Activated T-helper 1 cell treated with anti-CD3 and anti-CD28 coated beads, Interleukin-12 subunit alpha, Interleukin-12 subunit beta, Interleukin-2, Interleukin-4 antibody, amounts not matched to agents 30 ng/mL and 10 ng/mL and 1 ng/mL, durations not matched to agents 14 hours and 24 hours and 36 hours (primary cell): Measurements from ENCODE around the gene TNFRSF25. TPM values are rescaled to one million over a fixed set of nuclear protein-coding genes. Genes with fewer than 3 reads are reported as not detected.

ENCODE experiments used
- DNase-seq: peaks from one replicate; pipeline ENCODE4 v3.0.0; 2021; ENCODE audit warnings: low spot score
- H3K27ac Mint-ChIP-seq: one replicate; pipeline ENCODE4 v1.8.0; 2021; ENCODE audit warnings: mild to moderate bottlenecking, mixed read lengths
- H3K27me3 Mint-ChIP-seq: one replicate; pipeline ENCODE4 v1.8.0; 2022; ENCODE audit warnings: mild to moderate bottlenecking, moderate library complexity, mixed read lengths; ENCODE audit not compliant: insufficient read depth
- H3K36me3 Mint-ChIP-seq: one replicate; pipeline ENCODE4 v1.8.0; 2021; ENCODE audit warnings: low read depth, mixed read lengths
- H3K4me1 Mint-ChIP-seq: one replicate; pipeline ENCODE4 v1.8.0; 2021; ENCODE audit warnings: low read depth, mixed read lengths
- H3K4me3 Mint-ChIP-seq: one replicate; pipeline ENCODE4 v1.8.0; 2021; ENCODE audit warnings: mild to moderate bottlenecking, moderate library complexity, mixed read lengths
- H3K9me3 Mint-ChIP-seq: one replicate; pipeline ENCODE4 v1.8.0; 2021; ENCODE audit warnings: mixed read lengths
- intact Hi-C: fragments of 100-400 bp; cut with micrococcal nuclease; formaldehyde crosslinking; loops from one replicate; pipeline ENCODE4 v1.15.1; 2024
- total RNA-seq: library from RNA; stranded (reverse); gene quantifications from 2 replicates; pipeline ENCODE4 v1.2.3, GENCODE V29; 2022

Gene TNFRSF25
- total RNA-seq, 1 donor from 2014 or later = 151 TPM

DNA sequence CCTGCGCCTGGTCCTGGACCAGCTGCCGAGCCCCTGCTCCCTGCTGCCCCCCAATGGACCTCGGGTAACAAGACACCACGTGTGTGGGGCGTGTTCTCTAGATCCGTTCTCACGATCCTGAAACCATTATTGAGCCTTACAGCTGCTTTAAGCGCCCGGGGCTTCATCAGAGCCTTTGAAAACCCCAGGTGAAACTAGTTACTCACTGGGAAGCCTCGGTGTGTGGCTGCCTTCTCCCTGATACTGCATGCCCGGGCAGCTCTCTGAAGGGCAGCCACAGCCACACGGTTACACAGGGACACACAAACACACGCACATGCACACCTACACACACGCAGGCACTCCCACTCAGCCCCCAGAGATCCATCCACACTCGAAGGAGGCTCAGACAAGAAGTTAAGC lies 51.5 kb downstream of the TNFRSF25 start:
- Mint-ChIP-seq H3K27ac (no peak overlapping the region), H3K27me3 (peaks cover 43% of the 10 kb centered on the region), H3K4me3 (peak overlapping the region; percentile 32), H3K36me3 (no peaks in the 10 kb centered on the region), H3K9me3 (no peaks in the 10 kb centered on the region), H3K4me1 (peaks cover 8% of the 10 kb centered on the region)
- DNase-seq = no peak
- intact Hi-C loops = no loop called here

DNA sequence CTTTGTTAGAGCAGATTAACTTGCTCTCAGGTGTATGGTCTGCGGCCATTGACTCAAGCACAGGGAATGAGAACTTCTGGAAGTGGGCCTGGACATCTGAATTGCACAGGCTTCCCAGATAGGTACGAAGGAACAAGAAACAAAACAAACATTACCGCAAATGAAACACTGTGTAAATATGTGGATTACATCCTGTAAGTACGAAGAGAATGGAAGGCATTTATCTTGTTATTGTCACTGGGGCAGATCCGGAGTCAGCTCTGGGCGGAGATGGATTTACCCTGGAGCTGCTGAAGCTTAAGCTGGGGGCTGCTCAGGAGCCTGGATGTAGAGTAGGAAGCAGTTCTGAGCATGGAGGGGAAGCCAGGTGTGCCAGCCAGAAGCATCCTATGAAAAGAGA lies 53.1 kb downstream of the TNFRSF25 start:
- H3K4me3 Mint-ChIP-seq = no peak overlapping the region
- peaks cover 8% of the 10 kb centered on the region for H3K4me1 Mint-ChIP-seq
- no peak overlapping the region for H3K27ac Mint-ChIP-seq
- intact Hi-C loops = no loop called here
- no peak for DNase-seq
- H3K9me3 Mint-ChIP-seq = no peaks in the 10 kb centered on the region
- peaks cover 44% of the 10 kb centered on the region for H3K27me3 Mint-ChIP-seq
- no peaks in the 10 kb centered on the region for H3K36me3 Mint-ChIP-seq

Other genes starting within 250 kb of the TNFRSF25 start
- gene ICMT, start 230.2 kb downstream of the TNFRSF25 start, total RNA-seq = 65.0 and 65.9 TPM in 2 replicates
- gene HES3, start 222.0 kb downstream of the TNFRSF25 start, total RNA-seq = not detected in 2 replicates
- gene GPR153, start 205.1 kb downstream of the TNFRSF25 start, total RNA-seq = 1.4 and 1.6 TPM in 2 replicates
- 124 and 126 TPM in 2 replicates for gene ACOT7, start 72.4 kb downstream of the TNFRSF25 start, total RNA-seq
- 0.27 and 0.29 TPM in 2 replicates for gene HES2, start 46.3 kb downstream of the TNFRSF25 start, total RNA-seq
- 1.2 and 1.8 TPM in 2 replicates for gene ESPN, start 41.4 kb downstream of the TNFRSF25 start, total RNA-seq
- gene PLEKHG5, start 25.5 kb upstream of the TNFRSF25 start, total RNA-seq = 1.8 and 2.2 TPM in 2 replicates
- gene NOL9, start 88.3 kb upstream of the TNFRSF25 start, total RNA-seq = 50.4 and 58.9 TPM in 2 replicates
- gene TAS1R1, start 89.1 kb upstream of the TNFRSF25 start, total RNA-seq = not detected in 2 replicates
- 34.5 and 35.7 TPM in 2 replicates for gene ZBTB48, start 113.8 kb upstream of the TNFRSF25 start, total RNA-seq
- 27.8 and 28.1 TPM in 2 replicates for gene KLHL21, start 136.7 kb upstream of the TNFRSF25 start, total RNA-seq
- 18.8 and 19.5 TPM in 2 replicates for gene PHF13, start 147.6 kb upstream of the TNFRSF25 start, total RNA-seq
- gene THAP3, start 158.7 kb upstream of the TNFRSF25 start, total RNA-seq = 22.2 and 23.5 TPM in 2 replicates
- 81.4 and 84.4 TPM in 2 replicates for gene DNAJC11, start 235.6 kb upstream of the TNFRSF25 start, total RNA-seq